Right lobe of liver (tissue), 6 donors: Measurements from ENCODE around the gene MED31. TPM values are rescaled to one million over a fixed set of nuclear protein-coding genes. Genes with fewer than 3 reads are reported as not detected.

Experiments
- ATAC-seq, 4 donors: fragments of 200-7000 bp; cut with Tn5 transposase; one replicate each; pipeline ENCODE4 v1.9.1; 2020; ENCODE audit warnings: mild to moderate bottlenecking in 4 of 4, moderate library complexity in 4 of 4
- DNase-seq, 3 donors: peaks; one replicate each; pipeline ENCODE4 v3.0.0-alpha.2; 2020
- H3K27ac ChIP-seq, 3 donors: fragments of 200-600 bp; one replicate each; pipeline ENCODE4 v1.8.0; 2022
- H3K27me3 ChIP-seq, 2 donors: fragments of 200-600 bp; one replicate each; pipeline ENCODE4 v1.8.0; 2022
- H3K36me3 ChIP-seq, 4 donors: fragments of 200-600 bp; sonication (generic) in 1 of 4; one replicate each; pipeline versions ENCODE4 v1.5.1 to v1.8.0; 2017 to 2022; ENCODE audit warnings: control low read depth in 1 of 4
- H3K4me1 ChIP-seq, 4 donors: fragments of 200-600 bp; sonication (generic) in 1 of 4; one replicate each; pipeline versions ENCODE4 v1.5.1 to v1.8.0; 2017 to 2022; ENCODE audit warnings: control low read depth in 1 of 4
- H3K4me3 ChIP-seq, 3 donors: fragments of 200-600 bp; one replicate each; pipeline ENCODE4 v1.8.0; 2022
- H3K9me3 ChIP-seq, 4 donors: fragments of 200-600 bp; sonication (generic) in 1 of 4; one replicate each; pipeline versions ENCODE4 v1.5.1 to v1.8.0; 2017 to 2022; ENCODE audit warnings: control low read depth in 1 of 4
- POLR2A ChIP-seq: fragments of 450-650 bp; IDR thresholded peaks from one replicate; pipeline ENCODE4 v1.6.1; 2017; ENCODE audit warnings: antibody characterized with exemption, mild to moderate bottlenecking
- WGBS: methylation state at CpG from one replicate; pipeline ENCODE4 v1.1.6; 2018; ENCODE audit warnings: low coverage, low lambda C conversion rate; ENCODE audit not compliant: insufficient coverage; ENCODE audit errors: missing lambda C conversion rate; 5-methylcytosine and 5-hydroxymethylcytosine counted together
- intact Hi-C, 2 donors: fragments of 100-400 bp; cut with DNase I; formaldehyde crosslinking; loops; one replicate each; pipeline versions ENCODE4 v1.11.2 to v1.14.1; 2022
- total RNA-seq, 6 experiments: library from RNA; depleted of rRNA in 2 of 6; stranded (reverse); fragments of >200 nt in 2 of 6; fragmentation: NEBNext Ultra II Directional in 3 of 6; extraction: Animal tissue kit (Norgen Biotek cat#: 25700) in 3 of 6; gene quantifications; one replicate each; pipeline versions ENCODE4 v1.1.0 to v1.2.4, GENCODE V29; 2016 to 2023
- TF ChIP-seq, protein P1 (sequence below), 4 donors: fragments of 200-600 bp in 3 of 4; fragments of 450-650 bp in 1 of 4; IDR thresholded peaks; one replicate each; pipeline versions ENCODE4 v1.5.1 to v1.8.0; 2016 to 2022; ENCODE audit warnings: antibody characterized with exemption in 4 of 4, mild to moderate bottlenecking in 2 of 4
- donor health status: DM: no; HTN: yes; CAD: no.
- donor health status: DM: no; HTN: no; CAD: no.
- donor health status: DM: no; HTN: no; CAD: no.
- donor health status: DM: no; HTN: yes; CAD: no.
- donor health status: DM: no; HTN: yes; CAD: no.

The MED31 gene
- total RNA-seq, 6 experiments from 2014 or later: 3.5 to 10.7 (median 7.4) TPM

DNA sequence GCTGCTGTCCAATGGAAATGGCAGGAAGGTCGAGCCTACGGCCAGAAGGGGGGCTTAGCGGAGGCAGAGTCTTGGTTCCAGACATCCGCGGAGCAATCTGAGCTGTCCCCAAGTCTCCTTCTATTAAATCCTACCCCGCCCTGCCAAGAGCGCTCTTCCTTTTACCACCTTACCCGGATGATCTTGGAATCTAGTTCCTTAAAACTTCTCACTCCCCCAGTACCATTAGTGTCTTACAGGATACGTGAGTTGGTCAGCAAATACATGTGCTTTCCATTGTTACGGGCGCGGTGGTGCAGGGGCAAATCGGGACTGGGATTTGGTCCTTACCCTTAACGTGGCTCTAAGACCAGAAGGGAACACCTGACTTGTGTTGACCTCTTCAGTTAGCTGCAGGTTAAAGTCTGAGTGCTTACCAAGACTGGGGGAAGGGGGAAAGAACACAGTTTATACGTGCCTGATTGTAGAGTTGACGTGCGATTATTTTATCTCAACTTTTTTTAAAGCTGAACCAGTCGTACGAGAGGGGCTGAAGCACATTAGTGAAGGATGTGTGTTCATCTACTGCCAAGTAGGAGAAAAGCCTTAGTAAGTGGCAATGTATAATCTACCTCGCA is 10.1 kb downstream of the MED31 start:
- H3K27ac ChIP-seq: peak overlapping the region; percentile 68 to 92 (median 84)
- no peaks in the 10 kb centered on the region for H3K9me3 ChIP-seq
- H3K4me1 ChIP-seq: peaks cover 0 to 29% (median 9%) of the 10 kb centered on the region in 4 donors
- intact Hi-C loops: no loop called here
- no peak for DNase-seq
- no peaks in the 10 kb centered on the region for H3K27me3 ChIP-seq
- peak overlapping the region; percentile 85 to 98 (median 93) for H3K4me3 ChIP-seq
- WGBS: 2% methylated on average over 18 of the region's 20 CpGs
- TF ChIP-seq, protein P1, sequence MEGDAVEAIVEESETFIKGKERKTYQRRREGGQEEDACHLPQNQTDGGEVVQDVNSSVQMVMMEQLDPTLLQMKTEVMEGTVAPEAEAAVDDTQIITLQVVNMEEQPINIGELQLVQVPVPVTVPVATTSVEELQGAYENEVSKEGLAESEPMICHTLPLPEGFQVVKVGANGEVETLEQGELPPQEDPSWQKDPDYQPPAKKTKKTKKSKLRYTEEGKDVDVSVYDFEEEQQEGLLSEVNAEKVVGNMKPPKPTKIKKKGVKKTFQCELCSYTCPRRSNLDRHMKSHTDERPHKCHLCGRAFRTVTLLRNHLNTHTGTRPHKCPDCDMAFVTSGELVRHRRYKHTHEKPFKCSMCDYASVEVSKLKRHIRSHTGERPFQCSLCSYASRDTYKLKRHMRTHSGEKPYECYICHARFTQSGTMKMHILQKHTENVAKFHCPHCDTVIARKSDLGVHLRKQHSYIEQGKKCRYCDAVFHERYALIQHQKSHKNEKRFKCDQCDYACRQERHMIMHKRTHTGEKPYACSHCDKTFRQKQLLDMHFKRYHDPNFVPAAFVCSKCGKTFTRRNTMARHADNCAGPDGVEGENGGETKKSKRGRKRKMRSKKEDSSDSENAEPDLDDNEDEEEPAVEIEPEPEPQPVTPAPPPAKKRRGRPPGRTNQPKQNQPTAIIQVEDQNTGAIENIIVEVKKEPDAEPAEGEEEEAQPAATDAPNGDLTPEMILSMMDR (IDR thresholded peaks at IDR 0.05): no peak
- TF ChIP-seq POLR2A: peak; percentile 8
- ATAC-seq: peak; percentile 30 to 53 (median 47)
- H3K36me3 ChIP-seq: peaks cover 0 to 19% (median 4%) of the 10 kb centered on the region in 4 donors

DNA sequence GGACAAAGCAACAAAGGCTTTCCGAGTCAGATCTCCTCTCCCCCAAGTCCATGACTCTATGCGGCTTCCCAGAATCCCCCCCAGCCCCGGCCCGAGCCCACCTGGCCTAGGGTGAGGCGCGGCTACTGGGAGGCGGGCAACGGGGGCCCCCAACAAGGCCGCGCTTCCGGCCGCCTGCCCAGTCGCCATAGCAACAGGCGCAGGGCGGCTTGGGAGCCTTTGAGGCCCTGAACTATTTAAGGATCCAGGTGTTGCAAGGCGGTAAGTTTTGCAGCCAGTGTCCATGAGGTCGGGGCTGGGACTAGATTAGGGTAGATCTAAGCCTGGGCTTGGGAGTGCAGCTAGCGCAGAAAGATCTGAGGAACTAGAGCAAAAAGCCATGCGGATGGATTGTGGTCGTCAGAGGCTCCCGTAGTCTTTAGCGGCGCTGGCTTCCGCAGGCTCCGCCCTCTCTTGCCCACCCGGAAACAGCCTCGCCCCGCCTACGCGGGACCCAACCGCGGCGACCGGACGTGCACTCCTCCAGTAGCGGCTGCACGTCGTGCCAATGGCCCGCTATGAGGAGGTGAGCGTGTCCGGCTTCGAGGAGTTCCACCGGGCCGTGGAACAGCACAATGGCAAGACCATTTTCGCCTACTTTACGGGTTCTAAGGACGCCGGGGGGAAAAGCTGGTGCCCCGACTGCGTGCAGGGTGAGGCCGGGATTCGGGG is 10.7 kb downstream of the MED31 start, which contains the start of the genes KIAA0753 and TXNDC17:
Gene KIAA0753 (minus strand): TSS at position 176 of the 711 bp plus-strand sequence. CDS start 5,608 bp downstream, outside the sequence.
Gene TXNDC17 (plus strand): TSS at position 525 of the 711 bp plus-strand sequence. CDS start 23 bp downstream, at position 548.
- peak; percentile 96 for DNase-seq
- Histone ChIP-seq H3K4me1 (peaks cover 0 to 29% (median 9%) of the 10 kb centered on the region in 4 donors), H3K27me3 (no peaks in the 10 kb centered on the region), H3K4me3 (peak within 1 kb of the TSS; percentile 85 to 98 (median 93)), H3K9me3 (no peaks in the 10 kb centered on the region), H3K36me3 (peaks cover 0 to 14% (median 4%) of the 10 kb centered on the region in 4 donors), H3K27ac (peak within 1 kb of the TSS; percentile 68 to 92 (median 84))
- intact Hi-C loops: no loop called here
- ATAC-seq: peak; percentile 90 to 96 (median 93)
- WGBS: 0% methylated on average over 40 of the region's 52 CpGs
- TF ChIP-seq, protein P1 (IDR thresholded peaks at IDR 0.05): no peak
- peak; percentile 96 for TF ChIP-seq POLR2A

DNA sequence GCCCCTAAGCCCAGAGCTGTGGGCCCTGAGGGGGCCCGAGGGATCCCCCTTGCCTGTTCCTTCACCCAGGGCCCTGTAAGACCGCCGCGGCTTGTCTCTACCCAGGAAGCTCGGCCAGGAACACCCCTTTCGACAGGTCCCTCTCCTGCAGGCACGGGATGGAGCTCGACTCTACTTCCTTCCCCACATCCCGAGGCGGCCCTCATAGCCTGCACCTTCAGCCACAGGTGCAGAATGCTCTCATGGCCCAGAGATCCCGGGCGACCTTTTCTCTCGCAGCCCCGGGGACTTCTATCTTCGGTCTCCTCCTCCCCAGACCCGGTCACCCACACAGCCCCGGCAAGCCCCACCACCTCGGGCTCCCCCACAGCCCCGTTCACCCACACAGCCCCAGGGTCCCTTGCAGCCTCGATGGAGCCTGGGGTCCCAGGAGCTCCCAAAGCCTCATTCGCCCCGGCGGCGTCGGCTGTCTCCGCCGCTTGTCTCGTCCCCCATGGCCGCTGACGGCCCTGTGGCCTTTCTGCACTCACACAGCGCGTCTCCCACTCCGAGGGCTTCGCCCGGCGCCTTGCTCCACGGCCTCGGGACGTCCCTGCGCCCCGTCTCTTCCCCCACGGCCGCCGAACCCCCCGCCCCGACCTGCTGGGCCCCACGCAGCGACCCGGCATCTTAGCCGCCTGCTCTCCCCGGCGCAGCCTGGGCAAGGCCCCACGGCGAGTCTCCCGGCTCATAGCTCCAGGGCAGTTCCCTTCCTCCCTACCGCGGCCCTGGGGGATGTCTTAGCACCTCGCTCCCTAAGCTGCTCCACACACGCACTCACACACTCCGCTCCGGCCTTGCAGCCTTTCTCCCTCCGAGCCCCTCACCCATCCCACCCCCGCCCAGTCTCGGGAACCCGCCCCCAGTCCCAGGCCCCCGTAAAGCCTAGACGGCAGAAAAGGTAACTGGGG is 11.5 kb downstream of the MED31 start:
- peaks cover 0 to 29% (median 9%) of the 10 kb centered on the region in 4 donors for H3K4me1 ChIP-seq
- H3K9me3 ChIP-seq: no peaks in the 10 kb centered on the region
- intact Hi-C loops: loop anchor here (5.0 to 10.0 kb wide), 3 partner anchors 65 to 168 kb away; no protein-coding TSS in a partner anchor
- H3K36me3 ChIP-seq: peaks cover 0 to 13% (median 4%) of the 10 kb centered on the region in 4 donors
- peak overlapping the region; percentile 85 to 98 (median 93) for H3K4me3 ChIP-seq
- no peaks in the 10 kb centered on the region for H3K27me3 ChIP-seq
- TF ChIP-seq, protein P1 (IDR thresholded peaks at IDR 0.05): no peak
- TF ChIP-seq POLR2A: no peak
- peak overlapping the region in 2 of 3 donors; percentile 84 to 92 for H3K27ac ChIP-seq
- ATAC-seq: peak; percentile 25 to 50 (median 40)
- 0% methylated on average over 35 of the region's 67 CpGs for WGBS
- peak; percentile 49 to 64 (median 55) for DNase-seq
